GM18499 (cell line): ENCODE results near the gene IPO13.
A peak's percentile ranks its signal among the peaks of the same experiment; 100 is the strongest.

Experiments
- ATAC-seq: cut with Tn5 transposase; IDR thresholded peaks from one replicate; pipeline ENCODE4 v1.9.1; 2021; ENCODE audit warnings: moderate number of reproducible peaks; ENCODE audit not compliant: insufficient read depth, unreplicated experiment

Gene IPO13

GRCh38 chr1:43970911-43971310, 24.2 kb downstream of the IPO13 start:
- ATAC-seq = no peak

- no peak for ATAC-seq
These were observed 24.7 kb downstream of the IPO13 start for GRCh38 chr1:43971336-43971980.

- ATAC-seq = peak; percentile 5
These were observed 27.3 kb downstream of the IPO13 start for GRCh38 chr1:43973981-43974442.

- ATAC-seq = peak; percentile 43
These were observed 27.9 kb downstream of the IPO13 start, which contains the start of gene ATP6V0B for GRCh38 chr1:43974443-43975248. TSS of gene ATP6V0B (plus strand) at chr1:43974960. CDS start at chr1:43975041, 81 bp downstream.

DNA sequence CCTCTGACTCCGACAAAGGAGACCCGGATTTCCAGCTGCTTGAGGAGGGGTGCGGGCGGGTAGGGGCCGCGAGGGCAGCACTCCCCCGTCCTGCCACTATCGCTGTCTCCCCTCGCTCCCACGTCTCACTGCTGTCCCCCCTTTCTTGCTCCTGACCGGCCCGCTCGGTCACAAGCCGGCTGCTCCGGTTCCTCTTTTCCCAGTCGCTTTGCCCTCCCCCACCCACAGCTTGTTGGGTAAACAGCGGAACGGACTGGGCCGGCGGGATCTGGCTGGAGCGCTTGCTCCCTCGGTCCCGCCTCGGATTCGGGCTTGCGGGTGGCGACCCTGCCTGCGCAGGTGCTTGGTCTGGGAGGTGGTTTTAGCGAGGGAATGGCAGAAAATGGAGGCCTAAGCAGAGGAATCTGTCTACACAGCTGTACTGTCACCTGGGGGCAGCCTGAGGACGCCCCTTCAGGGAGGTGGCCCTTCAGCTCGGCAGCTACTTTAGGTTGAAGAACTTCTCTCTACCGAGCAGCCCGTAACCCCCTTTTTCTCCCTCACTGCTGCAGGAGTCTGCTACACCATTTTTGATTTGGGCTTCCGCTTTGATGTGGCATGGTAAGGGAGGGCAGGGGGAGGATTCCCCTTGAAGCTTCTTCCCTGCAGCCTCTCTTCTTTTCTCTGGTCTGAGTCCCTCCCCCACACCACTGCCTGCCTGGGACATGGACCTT, 28.7 kb downstream of the IPO13 start:
- no peak for ATAC-seq

- no peak for ATAC-seq
These were observed 29.3 kb downstream of the IPO13 start for GRCh38 chr1:43976045-43976444.

- no peak for ATAC-seq
These were observed 30.1 kb downstream of the IPO13 start for GRCh38 chr1:43976890-43977289.

GRCh38 chr1:43977376-43978263, 30.9 kb downstream of the IPO13 start:
- no peak for ATAC-seq

GRCh38 chr1:43978264-43978550, 31.5 kb downstream of the IPO13 start:
- ATAC-seq = no peak

DNA sequence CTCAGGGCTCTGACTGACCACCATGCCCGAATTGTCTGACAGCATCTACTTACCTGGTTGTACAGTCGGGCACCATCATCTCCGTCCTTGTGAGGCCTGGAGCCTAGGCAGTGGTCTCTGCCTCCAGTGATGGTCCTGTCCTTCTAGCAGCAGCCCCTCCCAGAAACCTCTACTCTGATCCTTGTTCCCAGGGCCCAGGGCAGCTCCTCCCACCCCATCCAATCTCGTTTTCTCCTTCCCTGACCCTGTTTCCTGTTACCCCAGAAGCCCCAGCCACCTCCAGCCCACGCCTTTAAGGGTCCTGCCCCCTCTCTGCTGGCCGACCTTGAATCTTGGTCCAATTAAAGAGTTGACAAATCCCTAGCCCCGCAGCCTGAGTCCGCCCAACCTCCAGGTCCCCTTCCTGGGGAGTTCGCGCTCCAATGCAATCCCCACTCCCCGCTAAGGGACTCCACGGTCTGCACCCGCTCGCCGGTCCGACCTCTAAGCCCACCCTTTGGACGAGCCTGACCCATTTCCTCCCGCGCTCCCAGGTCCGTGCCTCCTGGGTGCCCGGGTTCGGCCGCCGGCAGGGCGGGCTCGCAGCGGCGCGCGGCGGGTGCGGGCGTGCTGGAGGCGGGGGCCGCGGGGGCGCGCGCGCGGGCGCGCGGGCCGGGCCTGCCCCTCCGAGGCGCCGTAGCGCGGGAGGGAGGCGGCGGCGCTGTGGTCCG, 32.0 kb downstream of the IPO13 start, which contains the start of gene B4GALT2:
TSS of gene B4GALT2 (plus strand) at position 660 of the 710 bp plus-strand sequence. CDS start 1,951 bp downstream, outside the sequence.
- ATAC-seq = no peak

DNA sequence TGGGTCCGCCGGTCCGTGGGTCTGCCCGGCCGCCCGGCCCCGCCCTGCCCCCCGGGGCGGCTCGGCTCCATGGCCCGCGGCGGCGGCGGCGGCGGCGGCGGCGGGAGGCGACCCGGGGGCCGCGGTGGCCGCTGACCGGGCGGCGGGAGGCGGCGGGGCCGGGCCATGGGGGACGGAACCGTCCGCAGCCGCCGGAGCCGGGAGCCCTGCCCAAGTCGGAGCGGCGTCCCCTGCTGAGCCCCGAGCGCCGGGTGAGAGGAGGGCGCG, 32.4 kb downstream of the IPO13 start:
- ATAC-seq = no peak

DNA sequence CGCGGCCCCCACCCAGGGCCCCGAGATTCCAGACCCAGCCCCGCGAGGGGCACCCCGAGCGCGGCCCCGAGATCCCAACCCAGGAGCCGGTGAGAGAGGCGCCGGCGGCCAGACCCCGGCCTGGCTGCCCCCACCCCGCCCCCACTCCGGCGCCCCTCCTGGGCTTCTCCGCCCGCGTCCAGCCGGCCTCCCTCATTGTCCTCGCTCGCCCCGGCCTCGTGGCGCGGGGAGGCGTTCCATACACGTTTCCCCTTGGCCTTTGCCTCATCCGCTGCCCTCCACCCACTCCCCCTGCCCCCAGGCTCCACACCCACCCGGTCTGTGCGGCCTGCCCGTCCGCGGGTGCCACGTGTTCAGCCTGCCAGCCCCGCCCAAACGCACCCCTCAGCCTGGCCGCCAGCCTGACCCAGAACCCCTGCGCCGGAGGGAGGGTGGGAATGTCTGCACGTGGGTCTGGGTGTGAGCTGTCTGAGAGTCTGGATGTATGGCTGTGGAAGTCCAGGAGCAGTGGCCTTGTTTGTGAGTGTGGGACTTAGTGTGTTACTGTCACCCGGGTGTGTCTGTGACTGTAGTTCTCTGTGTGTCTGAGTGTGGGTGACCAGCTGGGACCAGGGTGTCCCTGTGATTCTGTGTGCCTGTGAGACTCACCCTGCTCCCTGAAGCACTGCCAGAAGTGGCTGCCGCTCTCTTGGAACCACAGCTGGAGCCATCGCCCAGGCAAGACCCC, 32.9 kb downstream of the IPO13 start:
- ATAC-seq = no peak

DNA sequence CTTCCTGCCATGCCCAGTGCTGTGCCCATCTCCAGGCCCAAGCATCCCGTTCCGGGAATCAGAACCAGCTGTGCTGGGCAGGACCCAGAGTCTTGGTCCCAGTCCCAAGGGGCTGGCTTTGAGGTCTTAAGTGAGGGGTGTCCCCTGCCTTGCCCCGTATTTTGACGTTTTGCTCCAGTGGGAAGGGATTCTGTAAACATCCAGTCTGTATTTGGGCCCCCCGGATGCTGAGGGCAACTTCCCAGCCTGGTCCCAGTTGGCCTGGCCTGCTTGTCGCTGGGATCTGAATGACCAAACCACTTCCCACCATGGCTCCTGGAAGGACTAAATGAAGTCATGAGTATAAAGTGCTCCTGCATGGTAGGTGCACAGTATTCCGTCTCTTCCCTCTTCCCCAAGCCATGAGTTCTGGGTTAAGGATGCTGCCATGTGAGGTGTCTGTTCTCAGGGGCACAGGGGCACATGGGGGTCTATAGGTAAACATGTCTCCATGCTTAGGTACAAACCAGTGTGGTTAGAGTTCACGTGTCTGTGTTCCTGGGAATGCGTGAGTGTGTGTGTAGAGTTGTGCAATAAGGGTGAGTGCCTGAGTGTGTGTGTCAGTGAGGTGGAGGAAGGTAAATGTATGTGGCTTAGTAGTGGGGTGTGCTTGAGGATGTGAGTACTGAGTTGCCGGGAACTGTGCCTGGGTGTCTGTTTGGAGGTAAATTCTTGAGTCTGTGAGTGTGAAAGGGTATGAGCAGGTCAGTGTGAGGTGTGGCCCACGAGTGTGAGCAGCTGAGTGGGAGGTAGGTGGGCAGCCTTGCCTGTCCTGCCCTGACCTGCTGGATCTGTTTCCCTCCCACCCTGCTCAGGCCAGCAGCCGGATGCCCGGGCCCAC, 33.7 kb downstream of the IPO13 start:
- no peak for ATAC-seq

- no peak for ATAC-seq
These were observed 34.4 kb downstream of the IPO13 start for GRCh38 chr1:43981135-43981491.

DNA sequence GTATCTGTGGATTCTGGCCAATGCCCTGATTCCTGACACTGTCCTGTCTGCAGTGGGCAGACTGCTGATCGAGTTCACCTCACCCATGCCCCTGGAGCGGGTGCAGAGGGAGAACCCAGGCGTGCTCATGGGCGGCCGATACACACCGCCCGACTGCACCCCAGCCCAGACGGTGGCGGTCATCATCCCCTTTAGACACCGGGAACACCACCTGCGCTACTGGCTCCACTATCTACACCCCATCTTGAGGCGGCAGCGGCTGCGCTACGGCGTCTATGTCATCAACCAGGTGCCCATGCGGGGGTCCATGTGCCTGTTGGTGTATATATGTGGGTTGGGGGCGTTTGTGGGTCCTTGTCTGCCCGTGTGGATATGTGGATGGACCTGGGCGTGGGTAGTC, 34.9 kb downstream of the IPO13 start:
- no peak for ATAC-seq

GRCh38 chr1:43982241-43982640, 35.5 kb downstream of the IPO13 start:
- no peak for ATAC-seq

GRCh38 chr1:43982808-43983207, 36.1 kb downstream of the IPO13 start:
- ATAC-seq = no peak

- ATAC-seq = no peak
These were observed 36.6 kb downstream of the IPO13 start for GRCh38 chr1:43983253-43983899.
